Brain (organoid and tissue), 1 donor: Measurements from ENCODE around the gene VIP. TPM values are rescaled to one million over a fixed set of nuclear protein-coding genes. Genes with fewer than 3 reads are reported as not detected.

Source experiments
- polyA plus RNA-seq: library from polyadenylated mRNA; stranded (reverse); fragments of 350-450 nt; fragmentation: Illumina TruSeq; extraction: RNeasy Lipid Tissue Mini Kit (QIAGEN cat#74804); gene quantifications from one replicate; pipeline ENCODE4 v1.2.3, GENCODE V29; 2015; ENCODE audit warnings: low read depth, low replicate concordance; ENCODE audit not compliant: insufficient read depth

The VIP gene
- polyA plus RNA-seq, 1 donor from 2014 or later = 0.27 TPM

Other genes starting within 250 kb of the VIP start
- gene SYNE1, start 113.4 kb upstream of the VIP start, polyA plus RNA-seq = 18.3 TPM
- 2.2 TPM for gene MYCT1, start 52.9 kb upstream of the VIP start, polyA plus RNA-seq
- 16.7 TPM for gene FBXO5, start 232.2 kb downstream of the VIP start, polyA plus RNA-seq